HepG2 (cell line): ENCODE data around the gene CDK5RAP2. TPM values are rescaled to one million over a fixed set of nuclear protein-coding genes. Genes with fewer than 3 reads are reported as not detected.

Experiments
- ATM ChIP-seq: fragments of 450-650 bp; IDR thresholded peaks from 2 replicates; pipeline ENCODE4 v1.7.1; 2017; ENCODE audit warnings: mild to moderate bottlenecking, borderline replicate concordance
- BORCS8-MEF2B ChIP-seq: sonication (generic); formaldehyde crosslinking; IDR thresholded peaks from 2 replicates; pipeline ENCODE4 v1.8.0; 2022; ENCODE audit warnings: mild to moderate bottlenecking, missing genetic modification reagents
- FLYWCH1 ChIP-seq: sonication (generic); formaldehyde crosslinking; IDR thresholded peaks from 2 replicates; pipeline ENCODE4 v1.8.1; 2023; ENCODE audit warnings: mild to moderate bottlenecking, missing genetic modification reagents
- FOXK1 ChIP-seq: sonication (generic); formaldehyde crosslinking; IDR thresholded peaks from 2 replicates; pipeline ENCODE4 v1.4.0; 2020; ENCODE audit warnings: low read depth, missing genetic modification reagents, borderline replicate concordance
- IKZF1 ChIP-seq: fragments of 450-650 bp; IDR thresholded peaks from 2 replicates; pipeline ENCODE4 v1.7.1; 2016
- KDM1A ChIP-seq: IDR thresholded peaks from 2 replicates; pipeline ENCODE4 v1.6.1; 2016; ENCODE audit warnings: missing compliant biosample characterization
- KLF13 ChIP-seq: sonication (generic); formaldehyde crosslinking; IDR thresholded peaks from 2 replicates; pipeline ENCODE4 v1.4.0; 2020; ENCODE audit warnings: mild to moderate bottlenecking, missing genetic modification reagents
- MYNN ChIP-seq: sonication (generic); formaldehyde crosslinking; IDR thresholded peaks from 2 replicates; pipeline ENCODE4 v1.4.0; 2020; ENCODE audit warnings: mild to moderate bottlenecking, low read depth, missing genetic modification reagents
- NFKBIZ ChIP-seq: IDR thresholded peaks from 2 replicates; pipeline ENCODE4 v1.6.1; 2018; ENCODE audit warnings: missing genetic modification reagents, missing compliant biosample characterization
- NONO ChIP-seq, 2 experiments: fragments of 450-650 bp in 1 of 2; sonication (generic) in 1 of 2; formaldehyde crosslinking in 1 of 2; IDR thresholded peaks in 1 of 2; conservative IDR thresholded peaks in 1 of 2; 2 replicates each; pipeline versions ENCODE4 v1.6.1 to v1.8.0; 2017 to 2022; ENCODE audit warnings: mild to moderate bottlenecking in 1 of 2, missing genetic modification reagents in 1 of 2, moderate library complexity in 1 of 2
- PHF21A ChIP-seq: sonication (generic); formaldehyde crosslinking; IDR thresholded peaks from 2 replicates; pipeline ENCODE4 v1.5.0; 2020; ENCODE audit warnings: mild to moderate bottlenecking, missing genetic modification reagents
- PHF8 ChIP-seq: sonication (generic); formaldehyde crosslinking; IDR thresholded peaks from 2 replicates; pipeline ENCODE4 v1.5.0; 2020; ENCODE audit warnings: missing genetic modification reagents
- POLR2AphosphoS5 ChIP-seq: IDR thresholded peaks from 2 replicates; pipeline ENCODE4 v1.6.1; 2012; ENCODE audit warnings: low read depth, low read length
- POLR2G ChIP-seq: fragments of 200-400 bp; formaldehyde crosslinking; IDR thresholded peaks from 2 replicates; pipeline ENCODE4 v1.6.1; 2018; ENCODE audit warnings: mild to moderate bottlenecking, low read depth, low read length, moderate library complexity
- RERE ChIP-seq: IDR thresholded peaks from 2 replicates; pipeline ENCODE4 v1.6.1; 2016; ENCODE audit warnings: low read depth, missing genetic modification reagents, missing compliant biosample characterization
- U2AF2 ChIP-seq: fragments of 200-400 bp; formaldehyde crosslinking; IDR thresholded peaks from 2 replicates; pipeline ENCODE4 v1.6.1; 2017; ENCODE audit warnings: low read depth, mild to moderate bottlenecking, low read length
- ZBTB49 ChIP-seq: sonication (generic); formaldehyde crosslinking; IDR thresholded peaks from 2 replicates; pipeline ENCODE4 v1.4.0; 2020; ENCODE audit warnings: missing genetic modification reagents, borderline replicate concordance
- ZEB1 ChIP-seq: IDR thresholded peaks from 2 replicates; pipeline ENCODE4 v1.6.1; 2012; ENCODE audit warnings: mild to moderate bottlenecking, low read depth, inconsistent platforms; ENCODE audit not compliant: insufficient replicate concordance
- ZNF3 ChIP-seq: IDR thresholded peaks from 2 replicates; pipeline ENCODE4 v1.7.0; 2017; ENCODE audit warnings: inconsistent platforms
- ZNF350 ChIP-seq: sonication (generic); formaldehyde crosslinking; IDR thresholded peaks from 2 replicates; pipeline ENCODE4 v1.4.0; 2020; ENCODE audit warnings: mild to moderate bottlenecking, low read depth, missing genetic modification reagents, borderline replicate concordance
- ZNF496 ChIP-seq: sonication (generic); formaldehyde crosslinking; IDR thresholded peaks from 2 replicates; pipeline ENCODE4 v1.8.1; 2023; ENCODE audit warnings: mild to moderate bottlenecking, moderate library complexity, missing genetic modification reagents; ENCODE audit not compliant: insufficient replicate concordance
- ZNF580 ChIP-seq: IDR thresholded peaks from 2 replicates; pipeline ENCODE4 v1.6.1; 2016; ENCODE audit warnings: low read depth, borderline replicate concordance
- polyA plus RNA-seq, 8 experiments: library from polyadenylated mRNA; depleted of rRNA in 3 of 8; stranded (reverse) in 7 of 8; unstranded in 1 of 8; fragments of >200 nt; fragmentation: Illumina TruSeq in 4 of 8; extraction: Trizol in 4 of 8; gene quantifications; 2 replicates each; pipeline versions ENCODE4 v1.2.1 to v1.2.3, GENCODE V29; 2011 to 2016; ENCODE audit warnings: low read depth in 4 of 8, missing spikeins in 1 of 8, mixed read lengths in 1 of 8; ENCODE audit not compliant: insufficient read depth in 1 of 8
- total RNA-seq, 5 experiments: library from RNA; depleted of rRNA; stranded (reverse); fragments of >200 nt; fragmentation: Illumina TruSeq; extraction: Trizol; gene quantifications; 2 replicates each; pipeline ENCODE4 v1.2.3, GENCODE V29; 2016; ENCODE audit warnings: low read depth in 1 of 5

CDK5RAP2 gene
- total and polyA plus RNA-seq, 2 of the 13 experiments (the other 11 are each of a cell fraction or from before 2014, with no cell fraction given) = 31.8 to 42.2 TPM

- TF ChIP-seq NFKBIZ (CRISPR knock-in tag) (0 out of 2 replicates have a peak, but pooled peaks have one; percentile 21), ZNF580 (CRISPR knock-in tag) (peak; percentile 71; the same call in 1 of the 2 replicates), ZNF3 (CRISPR knock-in tag) (peak; percentile 98), FLYWCH1 (CRISPR knock-in tag) (no peak), NONO (IDR thresholded peaks at IDR 0.05) (no peak), NONO (CRISPR knock-in tag; conservative IDR thresholded peaks at IDR 0.05) (peak; percentile 89), ZEB1 (no peak), PHF21A (peak; percentile 74), IKZF1 (no peak), POLR2AphosphoS5 (peak; percentile 54), ZNF496 (CRISPR knock-in tag) (no peak), MYNN (no peak; the same call in 1 of the 2 replicates), KLF13 (CRISPR knock-in tag) (no peak), U2AF2 (no peak), RERE (no peak; the same call in 1 of the 2 replicates), KDM1A (peak; percentile 58; the same call in 1 of the 2 replicates), ZNF350 (peak; percentile 75; the same call in 1 of the 2 replicates), ATM (no peak), BORCS8-MEF2B (CRISPR knock-in tag) (no peak; the same call in 1 of the 2 replicates), ZBTB49 (no peak), POLR2G (peak; percentile 86), FOXK1 (no peak; the same call in 1 of the 2 replicates), PHF8 (CRISPR knock-in tag) (peak; percentile 58)
Observed at GRCh38 chr9:120383999-120384924, 195.7 kb downstream of the CDK5RAP2 start (continued).
